Thyroid gland (tissue), 4 donors: ENCODE data around the gene MORC1. TPM values are rescaled to one million over a fixed set of nuclear protein-coding genes. Genes with fewer than 3 reads are reported as not detected.

ENCODE experiments used
- DNase-seq, 2 donors: peaks; one replicate each; pipeline ENCODE4 v3.0.0-alpha.2; 2019
- H3K27ac ChIP-seq, 3 donors: fragments of 200-600 bp; sonication (generic); 1 replicate in 2 of 3; 2 replicates in 1 of 3; pipeline ENCODE4 v1.5.1; 2016 to 2019; ENCODE audit warnings: mild to moderate bottlenecking in 1 of 3, moderate library complexity in 1 of 3
- H3K27me3 ChIP-seq: fragments of 200-600 bp; sonication (generic); one replicate; pipeline ENCODE4 v1.5.1; 2019
- H3K36me3 ChIP-seq, 2 donors: fragments of 200-600 bp; sonication (generic); one replicate each; pipeline ENCODE4 v1.5.1; 2016 to 2019
- H3K4me1 ChIP-seq, 2 donors: fragments of 200-600 bp; sonication (generic); one replicate each; pipeline ENCODE4 v1.5.1; 2017 to 2019
- H3K4me3 ChIP-seq, 3 donors: fragments of 200-600 bp; sonication (generic); replicated peaks in 1 of 3; 1 replicate in 2 of 3; 2 replicates in 1 of 3; pipeline ENCODE4 v1.5.1; 2016; ENCODE audit warnings: mild to moderate bottlenecking in 1 of 3
- H3K9me3 ChIP-seq: fragments of 200-600 bp; sonication (generic); one replicate; pipeline ENCODE4 v1.5.1; 2017
- POLR2A ChIP-seq, 2 donors: fragments of 450-650 bp; IDR thresholded peaks; one replicate each; pipeline ENCODE4 v1.6.1; 2017; ENCODE audit warnings: antibody characterized with exemption in 2 of 2, mild to moderate bottlenecking in 2 of 2, moderate library complexity in 1 of 2
- WGBS, 2 donors: methylation state at CpG; one replicate each; pipeline ENCODE4 v1.1.5; 2017; 5-methylcytosine and 5-hydroxymethylcytosine counted together
- intact Hi-C: fragments of 100-400 bp; cut with DNase I; formaldehyde crosslinking; loops from one replicate; pipeline ENCODE4 v1.15.1; 2023
- total RNA-seq, 4 donors: library from RNA; depleted of rRNA; stranded (reverse); fragments of >200 nt; gene quantifications; one replicate each; pipeline ENCODE4 v1.2.3, GENCODE V29; 2016
- TF ChIP-seq, protein P1 (sequence below), 6 experiments: fragments of 200-600 bp in 3 of 6; fragments of 450-650 bp in 3 of 6; sonication (generic) in 3 of 6; IDR thresholded peaks; one replicate each; pipeline ENCODE4 v1.5.1; 2016 to 2019; ENCODE audit warnings: antibody characterized with exemption in 6 of 6, mild to moderate bottlenecking in 2 of 6, inconsistent platforms in 1 of 6, moderate library complexity in 1 of 6

The MORC1 gene
- total RNA-seq, 4 donors from 2014 or later = 0.13 TPM; not detected in 3

- no peaks in the 10 kb centered on the region for H3K36me3 ChIP-seq
- TF ChIP-seq, protein P1, sequence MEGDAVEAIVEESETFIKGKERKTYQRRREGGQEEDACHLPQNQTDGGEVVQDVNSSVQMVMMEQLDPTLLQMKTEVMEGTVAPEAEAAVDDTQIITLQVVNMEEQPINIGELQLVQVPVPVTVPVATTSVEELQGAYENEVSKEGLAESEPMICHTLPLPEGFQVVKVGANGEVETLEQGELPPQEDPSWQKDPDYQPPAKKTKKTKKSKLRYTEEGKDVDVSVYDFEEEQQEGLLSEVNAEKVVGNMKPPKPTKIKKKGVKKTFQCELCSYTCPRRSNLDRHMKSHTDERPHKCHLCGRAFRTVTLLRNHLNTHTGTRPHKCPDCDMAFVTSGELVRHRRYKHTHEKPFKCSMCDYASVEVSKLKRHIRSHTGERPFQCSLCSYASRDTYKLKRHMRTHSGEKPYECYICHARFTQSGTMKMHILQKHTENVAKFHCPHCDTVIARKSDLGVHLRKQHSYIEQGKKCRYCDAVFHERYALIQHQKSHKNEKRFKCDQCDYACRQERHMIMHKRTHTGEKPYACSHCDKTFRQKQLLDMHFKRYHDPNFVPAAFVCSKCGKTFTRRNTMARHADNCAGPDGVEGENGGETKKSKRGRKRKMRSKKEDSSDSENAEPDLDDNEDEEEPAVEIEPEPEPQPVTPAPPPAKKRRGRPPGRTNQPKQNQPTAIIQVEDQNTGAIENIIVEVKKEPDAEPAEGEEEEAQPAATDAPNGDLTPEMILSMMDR (IDR thresholded peaks at IDR 0.05) = no peak
- no peak for TF ChIP-seq POLR2A (IDR thresholded peaks at IDR 0.05)
- no peak for DNase-seq
- H3K9me3 ChIP-seq = no peaks in the 10 kb centered on the region
- H3K27ac ChIP-seq = no peak overlapping the region
- H3K4me3 ChIP-seq = no peak overlapping the region
- no peaks in the 10 kb centered on the region for H3K4me1 ChIP-seq
- intact Hi-C loops = no loop called here
- WGBS, 2 donors = 83 to 91% methylated on average over 4 of the region's 4 CpGs
- no peaks in the 10 kb centered on the region for H3K27me3 ChIP-seq
Measured at GRCh38 chr3:109152320-109152719, 34.4 kb upstream of the MORC1 start.

DNA sequence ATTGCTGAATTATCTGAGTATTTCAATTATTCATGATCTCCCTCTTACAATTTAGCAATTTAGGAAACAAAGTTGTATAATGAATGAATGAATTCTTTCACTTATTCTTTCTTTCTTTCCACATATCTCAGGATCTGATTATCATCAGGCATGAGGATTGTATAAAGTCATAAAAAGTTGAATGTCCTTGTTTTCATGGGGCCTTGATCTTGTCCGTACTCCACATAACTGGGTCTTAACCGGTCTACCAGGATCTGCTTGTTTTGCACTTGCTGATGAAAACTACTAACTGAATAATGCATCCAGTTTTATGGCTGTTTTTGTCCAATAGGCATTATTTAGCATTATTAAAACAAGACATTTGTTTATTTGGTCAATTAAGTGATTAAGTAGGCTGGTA, 31.1 kb upstream of the MORC1 start:
- Histone ChIP-seq H3K36me3 (no peaks in the 10 kb centered on the region), H3K27me3 (no peaks in the 10 kb centered on the region), H3K4me3 (no peak overlapping the region), H3K27ac (no peak overlapping the region), H3K9me3 (no peaks in the 10 kb centered on the region), H3K4me1 (no peaks in the 10 kb centered on the region)
- TF ChIP-seq, protein P1 (IDR thresholded peaks at IDR 0.05) = no peak
- TF ChIP-seq POLR2A (IDR thresholded peaks at IDR 0.05) = no peak
- no peak for DNase-seq
- intact Hi-C loops = no loop called here
- 87 to 92% methylated on average over 2 of the region's 2 CpGs for WGBS, 2 donors

DNA sequence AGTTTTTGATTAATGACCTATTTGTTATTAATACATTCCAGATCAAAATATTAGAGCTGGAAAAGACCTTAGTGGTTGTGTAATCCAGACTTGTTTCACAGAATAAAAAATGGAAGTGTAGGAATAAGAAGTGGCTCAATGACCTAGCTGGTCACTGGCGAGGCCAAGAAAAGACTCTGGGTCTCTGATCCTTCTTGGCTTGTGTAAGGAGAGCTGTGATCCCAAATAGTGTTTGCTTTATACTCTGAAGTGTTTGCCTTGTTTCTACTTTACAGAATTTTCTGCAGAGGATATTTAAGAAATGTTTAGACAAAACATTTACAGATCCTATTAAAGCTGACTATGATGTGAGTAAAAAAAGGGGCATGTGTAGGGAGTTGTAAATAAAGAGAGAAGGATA, 25.7 kb upstream of the MORC1 start:
- Histone ChIP-seq H3K27me3 (no peaks in the 10 kb centered on the region), H3K4me1 (no peaks in the 10 kb centered on the region), H3K9me3 (no peaks in the 10 kb centered on the region), H3K4me3 (no peak overlapping the region), H3K27ac (no peak overlapping the region), H3K36me3 (no peaks in the 10 kb centered on the region)
- intact Hi-C loops = no loop called here
- WGBS, 2 donors = 93 to 95% methylated on average over 1 of the region's 1 CpG
- no peak for DNase-seq
- no peak for TF ChIP-seq POLR2A (IDR thresholded peaks at IDR 0.05)
- TF ChIP-seq, protein P1 (IDR thresholded peaks at IDR 0.05) = no peak

DNA sequence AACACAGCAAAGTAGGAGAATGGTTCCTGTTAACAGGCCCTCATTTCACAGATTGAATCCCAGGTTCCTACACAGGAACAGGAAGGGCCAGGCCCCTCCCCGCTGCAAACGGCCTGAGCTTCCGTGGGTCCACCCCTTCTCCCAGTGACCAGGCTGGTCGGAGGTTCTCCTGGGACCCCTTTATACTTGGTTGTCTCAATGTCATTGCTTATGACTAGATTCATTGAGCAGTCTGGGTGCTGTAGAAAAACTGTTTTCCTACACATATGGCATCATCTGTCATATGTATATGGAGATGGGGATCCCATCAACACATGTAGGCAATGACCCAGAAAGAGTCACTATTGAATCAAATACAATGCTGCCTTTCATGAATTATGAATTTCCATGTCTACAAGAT, 22.4 kb upstream of the MORC1 start:
- Histone ChIP-seq H3K27me3 (no peaks in the 10 kb centered on the region), H3K36me3 (no peaks in the 10 kb centered on the region), H3K27ac (no peak overlapping the region), H3K4me1 (no peaks in the 10 kb centered on the region), H3K4me3 (no peak overlapping the region), H3K9me3 (no peaks in the 10 kb centered on the region)
- intact Hi-C loops = no loop called here
- TF ChIP-seq, protein P1 (IDR thresholded peaks at IDR 0.05) = no peak
- TF ChIP-seq POLR2A (IDR thresholded peaks at IDR 0.05) = no peak
- no peak for DNase-seq
- 78 to 92% methylated on average over 4 of the region's 4 CpGs for WGBS, 2 donors

DNA sequence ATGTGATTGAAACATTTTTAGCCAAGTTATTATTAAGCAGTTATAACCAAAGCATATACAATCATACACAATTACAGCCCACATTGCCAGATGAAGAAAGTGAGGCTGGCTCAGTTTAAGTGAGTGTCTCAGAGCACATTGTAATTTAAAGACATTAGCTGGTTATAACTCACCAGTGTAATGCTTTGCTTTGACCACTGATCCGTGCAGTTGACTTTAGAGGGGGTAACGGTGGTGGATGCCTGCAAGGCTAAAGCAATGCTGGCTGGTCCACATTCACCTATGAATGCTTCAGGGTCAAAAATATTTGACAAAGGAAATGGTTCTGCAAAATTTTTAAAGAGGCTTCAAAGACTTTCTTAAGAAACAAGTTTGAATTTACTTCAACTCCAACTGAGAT, 19.8 kb upstream of the MORC1 start:
- intact Hi-C loops = no loop called here
- Histone ChIP-seq H3K4me1 (no peaks in the 10 kb centered on the region), H3K27me3 (no peaks in the 10 kb centered on the region), H3K27ac (no peak overlapping the region), H3K4me3 (no peak overlapping the region), H3K36me3 (no peaks in the 10 kb centered on the region), H3K9me3 (no peaks in the 10 kb centered on the region)
- WGBS, 2 donors = 33 to 48% methylated on average over 2 of the region's 2 CpGs
- no peak for DNase-seq
- TF ChIP-seq, protein P1 (IDR thresholded peaks at IDR 0.05) = no peak
- no peak for TF ChIP-seq POLR2A (IDR thresholded peaks at IDR 0.05)
